Naive thymus-derived CD8-positive, alpha-beta T cell (primary cell): ENCODE results near the gene VIT. TPM values are rescaled to one million over a fixed set of nuclear protein-coding genes. Genes with fewer than 3 reads are reported as not detected.

Source experiments
- ATAC-seq, 2 donors: fragments of 150-1000 bp; cut with Tn5 transposase in 1 of 2; sonication (Bioruptor Pico), chemical (Tn5 transposase) in 1 of 2; 1 replicate in 1 of 2; 2 replicates in 1 of 2; pipeline ENCODE4 v1.10.0; 2021; ENCODE audit warnings: mild to moderate bottlenecking in 2 of 2, moderate library complexity in 2 of 2
- POLR2A ChIA-PET: fragments of 350-600 bp; sonication (Branson Sonifier 250); formaldehyde crosslinking; loops from one replicate; lab custom pipeline; 2021; ENCODE audit warnings: antibody characterized with exemption; lab: Charles Lee
- DNase-seq, 10 donors: peaks; one replicate each; pipeline versions ENCODE4 v3.0.0 to v3.0.0-alpha.2; 2020 to 2022
- H3K27ac Mint-ChIP-seq, 10 donors: one replicate each; pipeline ENCODE4 v1.8.0; 2020 to 2022; ENCODE audit warnings: mild to moderate bottlenecking in 10 of 10, mixed read lengths in 10 of 10, moderate library complexity in 4 of 10, inconsistent platforms in 1 of 10
- H3K27me3 Mint-ChIP-seq, 5 donors: one replicate each; pipeline ENCODE4 v1.8.0; 2021 to 2022; ENCODE audit warnings: mixed read lengths in 5 of 5
- H3K36me3 Mint-ChIP-seq, 3 donors: one replicate each; pipeline ENCODE4 v1.8.0; 2020 to 2022; ENCODE audit warnings: mixed read lengths in 3 of 3, mild to moderate bottlenecking in 2 of 3, inconsistent platforms in 1 of 3
- H3K4me1 Mint-ChIP-seq, 4 donors: one replicate each; pipeline ENCODE4 v1.8.0; 2021 to 2022; ENCODE audit warnings: mixed read lengths in 4 of 4
- H3K4me3 Mint-ChIP-seq, 10 donors: one replicate each; pipeline ENCODE4 v1.8.0; 2020 to 2022; ENCODE audit warnings: mild to moderate bottlenecking in 10 of 10, mixed read lengths in 10 of 10, moderate library complexity in 6 of 10, inconsistent platforms in 1 of 10
- H3K9me3 Mint-ChIP-seq, 9 donors: one replicate each; pipeline ENCODE4 v1.8.0; 2020 to 2022; ENCODE audit warnings: mixed read lengths in 9 of 9, mild to moderate bottlenecking in 3 of 9, inconsistent platforms in 1 of 9, moderate library complexity in 1 of 9
- polyA plus RNA-seq, 3 donors: library from polyadenylated mRNA; unstranded; fragments of 300-500 nt; fragmentation: Illumina TruSeq; gene quantifications; one replicate each; pipeline ENCODE4 v1.2.3, GENCODE V29; 2021
- total RNA-seq, 8 experiments: library from RNA in 2 of 8; stranded (reverse) in 2 of 8; gene quantifications; one replicate each; pipeline ENCODE4 v1.2.3 and lab custom pipeline; 2021 to 2026

The VIT gene
- total RNA-seq (not detected), polyA plus RNA-seq (under 1 TPM in 1 of 3 donors, not detected in 2; 0.50 TPM), total RNA-seq (lab: John Stamatoyannopoulos, UW) (0 to 0.09 (median 0) reads per million in 6 experiments)

GRCh38 chr2:36696533-36696932, at the start of gene VIT:
TSS of gene VIT (plus strand) at chr2:36696707. CDS start at chr2:36716371, 19,664 bp downstream.
- Mint-ChIP-seq H3K36me3 (no peaks in the 10 kb centered on the region), H3K9me3 (no peaks in the 10 kb centered on the region), H3K4me3 (no peak within 1 kb of the TSS), H3K4me1 (no peaks in the 10 kb centered on the region), H3K27me3 (peaks cover 0 to 6% (median 0%) of the 10 kb centered on the region in 5 donors), H3K27ac (no peak within 1 kb of the TSS)
- DNase-seq, result no peak
- no peak for ATAC-seq
- POLR2A ChIA-PET, result interaction anchor here (0.7 kb wide), 1 partner anchor 255 kb away, joined by 6 read pairs; no protein-coding TSS in a partner anchor

- no peak for ATAC-seq
- no peak for DNase-seq
- peaks cover 0 to 1% (median 0%) of the 10 kb centered on the region in 3 donors for H3K36me3 Mint-ChIP-seq
- no peak overlapping the region for H3K27ac Mint-ChIP-seq
- H3K27me3 Mint-ChIP-seq, result peaks cover 0 to 4% (median 0%) of the 10 kb centered on the region in 5 donors
- no peaks in the 10 kb centered on the region for H3K4me1 Mint-ChIP-seq
- H3K9me3 Mint-ChIP-seq, result peaks cover 0 to 7% (median 0%) of the 10 kb centered on the region in 9 donors
- no peak overlapping the region for H3K4me3 Mint-ChIP-seq
- POLR2A ChIA-PET, result no interaction called here
Observed at GRCh38 chr2:36650031-36650829, 46.3 kb upstream of the VIT start.

GRCh38 chr2:36653155-36653554, 43.4 kb upstream of the VIT start:
- H3K4me3 Mint-ChIP-seq, result no peak overlapping the region
- POLR2A ChIA-PET, result no interaction called here
- peaks cover 0 to 1% (median 0%) of the 10 kb centered on the region in 3 donors for H3K36me3 Mint-ChIP-seq
- H3K9me3 Mint-ChIP-seq, result no peaks in the 10 kb centered on the region
- H3K27me3 Mint-ChIP-seq, result peaks cover 0 to 6% (median 0%) of the 10 kb centered on the region in 5 donors
- H3K4me1 Mint-ChIP-seq, result no peaks in the 10 kb centered on the region
- no peak for ATAC-seq
- no peak overlapping the region for H3K27ac Mint-ChIP-seq
- DNase-seq, result no peak

GRCh38 chr2:36653967-36654694, 42.4 kb upstream of the VIT start:
- no peaks in the 10 kb centered on the region for H3K4me1 Mint-ChIP-seq
- ATAC-seq (no peak), DNase-seq (no peak)
- peaks cover 0 to 6% (median 0%) of the 10 kb centered on the region in 5 donors for H3K27me3 Mint-ChIP-seq
- POLR2A ChIA-PET, result no interaction called here
- H3K4me3 Mint-ChIP-seq, result no peak overlapping the region
- no peaks in the 10 kb centered on the region for H3K9me3 Mint-ChIP-seq
- no peaks in the 10 kb centered on the region for H3K36me3 Mint-ChIP-seq
- no peak overlapping the region for H3K27ac Mint-ChIP-seq

GRCh38 chr2:36655453-36655852, 41.1 kb upstream of the VIT start:
- Mint-ChIP-seq H3K27me3 (peaks cover 0 to 2% (median 0%) of the 10 kb centered on the region in 5 donors), H3K4me1 (no peaks in the 10 kb centered on the region), H3K27ac (no peak overlapping the region), H3K4me3 (no peak overlapping the region), H3K36me3 (no peaks in the 10 kb centered on the region), H3K9me3 (no peaks in the 10 kb centered on the region)
- no peak for DNase-seq
- no peak for ATAC-seq
- POLR2A ChIA-PET, result no interaction called here

- H3K9me3 Mint-ChIP-seq, result no peaks in the 10 kb centered on the region
- POLR2A ChIA-PET, result interaction anchor here (0.6 kb wide), 1 partner anchor 807 kb away, joined by 3 read pairs; no protein-coding TSS in a partner anchor
- ATAC-seq (no peak), DNase-seq (no peak)
- no peaks in the 10 kb centered on the region for H3K36me3 Mint-ChIP-seq
- no peaks in the 10 kb centered on the region for H3K4me1 Mint-ChIP-seq
- H3K27ac Mint-ChIP-seq, result no peak overlapping the region
- H3K4me3 Mint-ChIP-seq, result no peak overlapping the region
- peaks cover 0 to 2% (median 0%) of the 10 kb centered on the region in 5 donors for H3K27me3 Mint-ChIP-seq
Observed at GRCh38 chr2:36657703-36658102, 38.8 kb upstream of the VIT start.

- peaks cover 0 to 2% (median 0%) of the 10 kb centered on the region in 5 donors for H3K27me3 Mint-ChIP-seq
- H3K4me3 Mint-ChIP-seq, result no peak overlapping the region
- POLR2A ChIA-PET, result interaction anchor here (0.6 kb wide), 1 partner anchor 808 kb away, joined by 3 read pairs; no protein-coding TSS in a partner anchor
- DNase-seq (no peak), ATAC-seq (no peak)
- no peak overlapping the region for H3K27ac Mint-ChIP-seq
- H3K36me3 Mint-ChIP-seq, result no peaks in the 10 kb centered on the region
- H3K9me3 Mint-ChIP-seq, result no peaks in the 10 kb centered on the region
- no peaks in the 10 kb centered on the region for H3K4me1 Mint-ChIP-seq
Observed at GRCh38 chr2:36658277-36658748, 38.2 kb upstream of the VIT start.

GRCh38 chr2:36659218-36659617, 37.3 kb upstream of the VIT start:
- Mint-ChIP-seq H3K4me1 (no peaks in the 10 kb centered on the region), H3K27me3 (peaks cover 0 to 2% (median 0%) of the 10 kb centered on the region in 5 donors), H3K4me3 (no peak overlapping the region), H3K9me3 (no peaks in the 10 kb centered on the region), H3K27ac (no peak overlapping the region), H3K36me3 (no peaks in the 10 kb centered on the region)
- no peak for ATAC-seq
- POLR2A ChIA-PET, result no interaction called here
- DNase-seq, result no peak

- no peaks in the 10 kb centered on the region for H3K4me1 Mint-ChIP-seq
Observed at GRCh38 chr2:36659872-36660312, 36.6 kb upstream of the VIT start.

GRCh38 chr2:36662638-36663037, 33.9 kb upstream of the VIT start:
- Mint-ChIP-seq H3K9me3 (no peaks in the 10 kb centered on the region), H3K4me1 (no peaks in the 10 kb centered on the region)

More at GRCh38 chr2:36659872-36660312, 36.6 kb upstream of the VIT start:
- POLR2A ChIA-PET, result no interaction called here
- no peaks in the 10 kb centered on the region for H3K36me3 Mint-ChIP-seq
- H3K27ac Mint-ChIP-seq, result no peak overlapping the region
- no peak for ATAC-seq
- H3K4me3 Mint-ChIP-seq, result no peak overlapping the region
- no peak for DNase-seq
- H3K27me3 Mint-ChIP-seq, result peaks cover 0 to 2% (median 0%) of the 10 kb centered on the region in 5 donors
- H3K9me3 Mint-ChIP-seq, result no peaks in the 10 kb centered on the region

GRCh38 chr2:36663295-36663694, 33.2 kb upstream of the VIT start:
- Mint-ChIP-seq H3K9me3 (no peaks in the 10 kb centered on the region), H3K4me1 (no peaks in the 10 kb centered on the region), H3K27me3 (peaks cover 2 to 11% (median 6%) of the 10 kb centered on the region in 5 donors), H3K36me3 (no peaks in the 10 kb centered on the region), H3K4me3 (no peak overlapping the region), H3K27ac (no peak overlapping the region)
- ATAC-seq (no peak), DNase-seq (no peak)
- POLR2A ChIA-PET, result no interaction called here

More at GRCh38 chr2:36662638-36663037, 33.9 kb upstream of the VIT start:
- POLR2A ChIA-PET, result no interaction called here
- ATAC-seq, result no peak
- Mint-ChIP-seq H3K36me3 (no peaks in the 10 kb centered on the region), H3K27ac (no peak overlapping the region), H3K27me3 (peaks cover 1 to 7% (median 4%) of the 10 kb centered on the region in 5 donors), H3K4me3 (no peak overlapping the region)
- DNase-seq, result no peak

- Mint-ChIP-seq H3K27ac (no peak overlapping the region), H3K4me3 (no peak overlapping the region), H3K4me1 (no peaks in the 10 kb centered on the region), H3K9me3 (no peaks in the 10 kb centered on the region), H3K27me3 (peaks cover 2 to 11% (median 9%) of the 10 kb centered on the region in 5 donors), H3K36me3 (no peaks in the 10 kb centered on the region)
- DNase-seq (peak in 4 of 10 donors; percentile 5 to 42 (median 38)), ATAC-seq (peak; percentile 33 to 39)
- POLR2A ChIA-PET, result no interaction called here
Observed at GRCh38 chr2:36663851-36664695, 32.4 kb upstream of the VIT start.
